Measurements from ENCODE around the gene SLC27A2. TPM values are rescaled to one million over a fixed set of nuclear protein-coding genes. Genes with fewer than 3 reads are reported as not detected.
"Not testable (repeated sequence)": the region's sequence is repeated elsewhere in the genome, so short reads cannot be mapped to it uniquely, and the experiment has no call there.

The SLC27A2 gene
- total RNA-seq, 1 donor = 49.8 TPM

DNA sequence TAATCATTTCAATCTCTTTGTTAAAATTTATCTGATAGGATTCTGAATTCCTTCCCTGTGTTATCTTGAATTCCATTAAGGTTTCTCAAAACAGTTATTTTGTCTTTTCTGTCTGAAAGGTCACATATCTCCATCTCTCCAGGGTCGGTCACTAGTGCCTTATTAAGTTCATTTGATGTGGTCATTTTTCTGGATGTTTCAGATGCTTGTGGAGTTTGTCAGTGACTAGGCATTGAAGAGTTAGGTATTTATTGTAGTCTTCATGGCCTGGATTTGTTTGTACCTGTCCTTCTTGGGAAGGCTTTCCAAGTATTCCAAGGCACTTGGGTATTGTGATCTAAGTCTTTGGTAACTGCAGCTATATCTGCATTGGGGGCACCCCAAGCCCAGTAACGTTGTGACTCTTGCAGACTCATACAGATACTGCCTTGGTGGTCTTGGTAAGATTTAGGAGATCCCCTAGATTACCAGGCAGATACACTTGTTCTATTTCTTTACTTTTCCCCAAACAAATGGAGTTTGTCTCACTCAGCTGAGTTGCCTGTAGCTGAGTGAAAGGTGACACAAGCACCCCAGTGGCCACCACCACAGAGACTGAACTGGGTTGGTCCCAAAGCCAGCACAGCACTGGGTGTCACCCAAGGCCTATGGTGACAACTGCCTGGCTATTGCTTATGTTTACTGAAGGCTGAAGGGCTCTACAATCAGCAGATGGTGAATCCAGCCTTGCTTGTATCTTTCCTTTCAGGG lies 18.9 kb upstream of the SLC27A2 start:
- DNase-seq (ENCODE audit: low read depth in 2 of 3, low spot score in 2 of 3) = no peak

DNA sequence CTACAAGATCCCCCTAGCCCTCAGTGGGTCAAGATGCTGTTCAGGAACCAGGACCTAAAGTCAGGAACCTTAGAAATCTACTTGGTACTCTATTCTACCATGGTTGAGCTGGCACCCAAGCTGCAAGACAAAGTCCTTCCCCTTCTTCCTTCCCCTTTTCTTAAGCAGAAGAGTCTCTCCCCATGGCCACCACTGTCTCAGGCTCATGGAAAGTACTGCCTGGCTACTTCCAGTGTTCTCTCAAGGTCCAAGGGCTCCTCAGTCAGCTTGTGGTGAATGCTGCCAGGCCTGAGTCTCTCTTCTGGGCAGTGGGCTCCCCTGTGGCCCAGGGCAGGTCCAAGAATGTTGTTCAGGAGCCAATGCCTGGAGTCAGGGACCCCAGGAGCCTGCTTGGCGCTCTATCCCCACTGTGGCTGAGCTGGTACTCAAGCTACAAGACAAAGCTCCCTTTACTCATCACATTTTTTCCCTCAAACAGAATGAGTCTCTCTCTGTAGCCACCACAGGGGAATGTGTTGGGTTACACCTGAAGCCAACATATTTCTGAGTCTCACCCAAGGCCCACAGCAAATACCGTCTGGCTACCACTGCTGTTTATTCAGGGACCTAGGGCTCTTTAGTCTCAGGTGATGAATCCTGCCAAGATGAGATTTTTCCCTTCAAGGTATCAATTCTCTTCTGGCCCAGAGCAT lies 18.1 kb upstream of the SLC27A2 start:
- no peak for DNase-seq (ENCODE audit: low read depth in 2 of 3, low spot score in 2 of 3)

DNA sequence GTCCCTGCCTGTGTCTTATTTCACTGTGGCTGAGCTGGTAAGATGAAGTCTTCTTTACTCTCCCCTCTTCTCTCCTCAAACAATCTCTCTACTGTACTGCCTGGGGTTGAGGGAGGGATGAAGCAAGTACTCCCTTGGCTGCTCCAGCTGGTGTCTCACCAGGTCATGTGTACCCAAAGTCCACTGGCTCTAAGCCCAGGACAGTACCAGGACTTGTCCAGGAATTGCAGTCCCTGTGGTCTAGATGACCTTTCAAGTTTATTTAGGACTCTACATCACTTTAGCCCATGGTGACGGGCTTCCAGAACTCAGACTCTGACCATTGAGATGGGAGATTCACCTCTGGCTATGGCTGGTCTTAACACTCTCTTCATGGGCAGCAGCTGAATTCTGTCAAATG lies 17.5 kb upstream of the SLC27A2 start:
- DNase-seq (ENCODE audit: low read depth in 2 of 3, low spot score in 2 of 3) = no peak

DNA sequence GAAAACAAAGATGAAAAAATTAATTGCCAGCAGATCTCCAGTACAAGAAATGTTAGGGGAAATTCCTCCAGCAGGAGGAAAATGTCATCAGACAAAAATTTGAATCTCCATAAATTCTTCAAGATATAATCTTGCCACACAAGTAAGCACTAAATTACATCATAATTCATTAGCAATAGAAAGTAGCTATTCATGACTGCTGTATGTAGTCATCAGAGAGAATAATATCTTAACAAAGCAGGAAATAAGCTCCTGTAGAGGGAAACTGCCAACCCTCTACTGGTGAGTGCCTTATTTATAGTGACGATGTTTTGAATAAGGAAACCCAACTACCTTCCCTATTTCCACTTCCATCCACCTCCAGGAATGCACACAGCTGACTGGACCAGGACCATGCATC lies 15.8 kb upstream of the SLC27A2 start:
- peak in 1 of 3 donors; percentile 31 for DNase-seq (ENCODE audit: low read depth in 2 of 3, low spot score in 2 of 3)

DNA sequence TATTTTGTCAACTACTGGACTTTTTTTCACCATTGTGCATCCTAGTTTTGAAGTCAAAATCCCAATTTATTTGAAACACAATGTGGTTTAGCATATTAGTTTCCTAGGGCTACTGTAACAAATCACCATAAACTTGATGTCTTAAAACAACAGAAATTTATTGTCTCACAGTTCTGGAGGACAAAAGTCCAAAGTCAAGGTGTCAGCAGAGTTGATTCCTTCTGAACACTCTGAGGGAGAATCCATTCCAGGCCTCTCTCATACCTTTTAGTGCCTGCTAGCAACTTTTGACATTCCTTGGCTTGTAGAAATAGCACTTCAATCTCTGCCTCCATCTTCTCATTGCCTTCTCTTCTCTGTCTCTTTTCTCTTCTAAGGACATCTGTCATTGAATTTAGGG lies 14.9 kb upstream of the SLC27A2 start:
- DNase-seq (ENCODE audit: low read depth in 2 of 3, low spot score in 2 of 3) = no peak

DNA sequence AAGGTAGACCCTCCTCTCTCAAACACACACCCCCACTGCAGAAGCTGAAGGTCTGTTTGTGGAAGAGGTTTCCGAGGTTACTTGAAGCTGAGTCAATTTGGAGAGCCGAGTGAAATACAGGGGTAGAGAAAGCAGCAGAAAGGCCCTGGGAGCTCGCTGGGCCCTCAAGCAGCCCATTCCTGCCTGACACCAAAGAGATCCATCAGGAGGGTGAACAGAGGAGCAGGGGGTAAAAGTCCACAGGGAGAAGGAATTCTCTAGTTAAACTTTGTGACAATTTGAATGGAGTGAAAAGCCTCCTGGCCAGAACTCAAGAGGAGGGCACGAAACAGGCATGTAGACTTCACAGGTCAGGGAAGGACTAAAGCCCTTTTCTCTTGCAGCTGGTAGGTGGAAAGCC lies 13.6 kb upstream of the SLC27A2 start:
- no peak for DNase-seq (ENCODE audit: low read depth in 2 of 3, low spot score in 2 of 3)

DNA sequence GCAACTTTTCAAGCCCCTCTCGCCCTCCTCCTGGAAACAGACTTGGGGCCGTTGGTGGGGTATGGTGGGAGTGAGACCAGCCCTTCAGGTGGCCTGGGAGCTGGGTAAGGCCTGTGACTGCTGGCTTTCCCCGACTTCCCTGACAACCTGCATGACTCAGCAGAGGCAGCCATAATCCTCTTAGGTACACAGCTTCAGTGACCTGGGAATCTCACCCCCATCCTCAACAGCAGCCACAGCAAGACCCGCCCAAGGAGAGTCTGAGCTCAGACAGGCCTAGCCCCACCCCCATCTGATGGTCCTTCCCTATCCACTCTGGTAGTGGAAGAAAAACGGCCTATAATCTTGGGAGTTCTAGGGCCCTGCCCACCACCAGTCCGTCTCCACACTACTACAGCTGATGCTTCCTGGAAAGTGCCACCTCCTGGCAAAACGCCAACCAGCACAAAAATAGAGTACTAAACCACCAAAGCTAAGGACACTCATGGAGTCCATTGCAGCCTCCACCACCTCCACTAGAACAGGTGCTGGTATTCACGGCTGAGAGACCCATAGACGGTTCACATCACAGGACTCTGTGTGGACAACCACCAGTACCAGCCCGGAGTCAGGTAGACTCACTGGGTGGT lies 13.1 kb upstream of the SLC27A2 start:
- no peak for DNase-seq (ENCODE audit: low read depth in 2 of 3, low spot score in 2 of 3)

DNA sequence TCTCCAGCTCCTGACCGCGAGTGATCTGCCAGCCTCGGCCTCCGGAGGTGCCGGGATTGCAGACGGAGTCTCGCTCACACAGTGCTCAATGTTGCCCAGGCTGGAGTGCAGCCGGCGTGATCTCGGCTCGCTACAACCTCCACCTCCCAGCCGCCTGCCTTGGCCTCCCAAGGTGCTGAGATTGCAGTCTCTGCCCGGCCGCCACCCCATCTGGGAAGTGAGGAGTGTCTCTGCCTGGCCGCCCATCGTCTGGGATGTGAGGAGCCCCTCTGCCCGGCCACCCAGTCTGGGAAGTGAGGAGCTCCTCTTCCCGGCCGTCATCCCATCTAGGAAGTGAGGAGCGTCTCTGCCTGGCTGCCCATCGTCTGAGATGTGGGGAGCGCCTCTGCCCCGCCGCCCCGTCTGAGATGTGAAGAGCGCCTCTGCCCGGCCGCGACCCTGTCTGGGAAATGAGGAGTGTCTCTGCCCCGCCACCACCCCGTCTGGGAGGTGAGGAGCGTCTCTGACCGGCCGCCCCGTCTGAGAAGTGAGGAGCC lies 9.6 kb upstream of the SLC27A2 start:
- DNase-seq (ENCODE audit: low read depth in 2 of 3, low spot score in 2 of 3) = not testable (repeated sequence)

DNA sequence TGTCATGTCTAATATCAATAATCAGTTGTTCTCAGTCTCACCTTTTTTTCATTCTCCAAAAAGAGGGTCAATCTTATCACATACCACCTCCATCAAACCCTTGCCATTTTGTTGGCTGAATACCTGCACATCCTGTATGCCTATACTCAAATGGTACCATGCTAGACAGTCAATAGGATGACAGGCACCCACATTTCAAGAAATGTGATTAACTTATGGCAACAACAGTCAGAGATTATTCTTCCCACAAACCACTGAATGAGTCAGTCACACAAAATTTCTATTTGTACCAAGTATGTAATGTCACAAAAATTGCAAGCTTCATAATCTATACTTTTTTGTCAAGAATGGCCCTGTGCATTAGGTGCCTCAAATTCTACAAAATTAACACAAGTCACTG lies 5.1 kb upstream of the SLC27A2 start:
- DNase-seq (ENCODE audit: low read depth in 2 of 3, low spot score in 2 of 3) = no peak

DNA sequence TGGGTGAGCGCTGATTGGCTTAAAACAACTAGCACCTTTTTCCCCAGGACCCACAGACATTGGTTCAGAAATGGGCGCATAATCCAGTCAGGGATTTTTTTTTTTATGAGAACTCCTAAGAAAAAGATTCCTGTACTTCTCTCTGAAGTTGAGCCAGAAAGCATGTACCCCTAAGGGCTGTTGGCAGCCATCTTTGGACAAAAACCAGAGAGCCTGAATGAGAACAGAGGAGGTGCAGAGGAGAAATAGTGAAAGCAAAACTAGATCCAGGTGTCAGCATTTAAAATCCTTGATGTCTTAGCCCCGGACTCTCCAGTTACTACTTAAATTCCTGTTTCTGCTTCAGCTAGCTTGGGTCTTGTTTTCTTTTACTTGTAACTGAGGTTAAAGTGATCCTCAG lies 1.9 kb upstream of the SLC27A2 start:
- DNase-seq (ENCODE audit: low read depth in 2 of 3, low spot score in 2 of 3) = no peak

DNA sequence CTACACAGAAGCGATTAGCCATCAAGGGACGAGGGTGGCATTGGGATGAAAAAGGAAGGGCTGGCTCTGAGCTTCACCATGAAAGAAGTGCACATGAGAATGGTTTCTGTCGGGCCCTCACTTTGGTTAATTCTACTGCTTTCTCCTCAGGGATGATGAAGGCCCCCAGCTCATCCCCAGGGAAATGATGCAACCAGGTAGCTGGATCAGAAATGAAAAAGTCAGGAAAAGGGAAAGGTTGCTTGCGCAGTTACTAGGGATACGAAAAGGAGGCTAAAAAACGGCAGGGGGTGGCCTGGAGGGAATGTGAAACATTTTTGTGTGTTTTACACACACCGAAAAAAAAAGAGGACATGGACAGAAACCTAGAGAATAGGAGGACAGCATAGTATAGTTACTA lies 1.4 kb upstream of the SLC27A2 start:
- DNase-seq (ENCODE audit: low read depth in 2 of 3, low spot score in 2 of 3) = no peak

DNA sequence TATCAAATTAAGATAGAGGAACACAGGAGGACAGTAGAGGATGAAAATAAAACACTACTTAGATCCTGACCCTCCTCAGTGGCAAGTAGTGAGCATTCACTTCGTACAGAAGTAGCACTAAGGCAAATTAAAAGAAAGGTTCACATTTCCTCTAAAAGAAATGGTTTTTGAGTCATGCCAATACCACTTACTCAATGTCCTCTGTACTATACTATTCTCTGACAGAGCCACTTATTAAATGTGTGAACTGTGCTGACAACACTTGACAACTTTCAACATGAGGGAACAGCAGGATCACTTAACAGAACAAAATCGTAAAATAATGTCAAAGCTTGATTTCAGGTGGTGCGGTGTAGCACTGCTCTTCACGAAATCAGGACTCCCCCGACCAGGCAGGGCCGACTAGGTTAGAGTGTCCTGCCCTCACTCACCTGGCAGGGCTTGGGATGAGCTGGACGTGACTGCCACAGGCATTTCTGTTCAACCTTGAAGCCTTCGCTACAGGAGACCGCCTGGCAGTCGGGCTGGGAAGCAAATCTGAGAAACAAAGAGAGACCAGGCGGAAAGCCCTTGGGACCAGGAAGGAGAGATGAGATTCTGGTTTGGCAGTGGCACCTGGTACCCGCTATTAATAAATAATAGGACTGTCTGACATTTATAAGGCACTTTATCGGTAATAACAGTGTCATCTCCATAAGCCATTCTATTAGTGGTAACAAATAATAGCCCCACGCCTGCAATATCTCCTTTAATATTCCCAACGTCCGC lies 611 bp upstream of the SLC27A2 start:
- no peak for DNase-seq (ENCODE audit: low read depth in 2 of 3, low spot score in 2 of 3)

DNA sequence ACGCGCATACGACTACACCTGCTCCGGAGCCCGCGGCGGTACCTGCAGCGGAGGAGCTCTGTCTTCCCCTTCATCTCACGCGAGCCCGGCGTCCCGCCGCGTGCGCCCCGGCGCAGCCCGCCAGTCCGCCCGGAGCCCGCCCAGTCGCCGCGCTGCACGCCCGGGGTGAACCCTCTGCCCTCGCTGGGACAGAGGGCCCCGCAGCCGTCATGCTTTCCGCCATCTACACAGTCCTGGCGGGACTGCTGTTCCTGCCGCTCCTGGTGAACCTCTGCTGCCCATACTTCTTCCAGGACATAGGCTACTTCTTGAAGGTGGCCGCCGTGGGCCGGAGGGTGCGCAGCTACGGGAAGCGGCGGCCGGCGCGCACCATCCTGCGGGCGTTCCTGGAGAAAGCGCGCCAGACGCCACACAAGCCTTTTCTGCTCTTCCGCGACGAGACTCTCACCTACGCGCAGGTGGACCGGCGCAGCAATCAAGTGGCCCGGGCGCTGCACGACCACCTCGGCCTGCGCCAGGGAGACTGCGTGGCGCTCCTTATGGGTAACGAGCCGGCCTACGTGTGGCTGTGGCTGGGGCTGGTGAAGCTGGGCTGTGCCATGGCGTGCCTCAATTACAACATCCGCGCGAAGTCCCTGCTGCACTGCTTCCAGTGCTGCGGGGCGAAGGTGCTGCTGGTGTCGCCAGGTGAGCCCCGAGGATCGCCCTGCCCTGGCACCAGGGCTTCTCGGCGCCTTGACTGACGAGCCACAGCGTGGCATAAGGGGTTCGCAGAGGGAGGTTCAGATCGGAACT lies 420 bp downstream of the SLC27A2 start:
- DNase-seq (ENCODE audit: low read depth in 2 of 3, low spot score in 2 of 3) = peak in 2 of 3 donors; percentile 35 to 50

DNA sequence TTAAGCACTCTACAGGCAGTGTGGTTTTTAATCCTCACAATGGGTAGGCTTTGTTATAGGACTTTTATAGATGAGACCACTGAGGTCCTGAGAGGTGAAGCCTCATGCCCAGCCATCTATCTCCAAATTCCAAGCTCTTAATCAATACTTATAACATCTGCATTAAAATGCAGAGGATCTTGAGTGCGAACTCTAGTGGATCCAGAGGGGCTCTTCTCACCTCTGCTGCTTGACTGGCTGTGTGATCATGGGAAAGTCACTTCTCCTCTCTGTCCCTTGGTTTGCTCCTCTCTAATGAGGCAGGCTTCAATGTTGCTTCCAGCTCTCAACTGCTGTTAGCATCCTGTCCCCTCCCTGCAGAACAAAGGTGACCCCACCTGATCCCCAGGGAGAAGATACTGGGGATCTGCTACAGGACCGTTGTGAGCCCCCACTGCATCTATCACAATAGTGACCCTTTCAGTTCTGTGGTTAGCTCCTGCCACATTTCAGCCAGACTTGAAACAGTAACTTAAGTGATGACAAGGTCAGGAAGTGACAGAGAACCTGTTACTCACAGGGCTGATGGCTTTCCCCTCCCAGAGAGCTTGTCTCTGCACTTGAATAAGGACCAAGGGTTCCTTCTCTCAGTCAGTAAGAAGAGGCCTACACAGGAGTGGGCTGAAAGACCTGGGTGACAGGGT lies 1.3 kb downstream of the SLC27A2 start:
- DNase-seq (ENCODE audit: low read depth in 2 of 3, low spot score in 2 of 3) = peak in 2 of 3 donors; percentile 55

DNA sequence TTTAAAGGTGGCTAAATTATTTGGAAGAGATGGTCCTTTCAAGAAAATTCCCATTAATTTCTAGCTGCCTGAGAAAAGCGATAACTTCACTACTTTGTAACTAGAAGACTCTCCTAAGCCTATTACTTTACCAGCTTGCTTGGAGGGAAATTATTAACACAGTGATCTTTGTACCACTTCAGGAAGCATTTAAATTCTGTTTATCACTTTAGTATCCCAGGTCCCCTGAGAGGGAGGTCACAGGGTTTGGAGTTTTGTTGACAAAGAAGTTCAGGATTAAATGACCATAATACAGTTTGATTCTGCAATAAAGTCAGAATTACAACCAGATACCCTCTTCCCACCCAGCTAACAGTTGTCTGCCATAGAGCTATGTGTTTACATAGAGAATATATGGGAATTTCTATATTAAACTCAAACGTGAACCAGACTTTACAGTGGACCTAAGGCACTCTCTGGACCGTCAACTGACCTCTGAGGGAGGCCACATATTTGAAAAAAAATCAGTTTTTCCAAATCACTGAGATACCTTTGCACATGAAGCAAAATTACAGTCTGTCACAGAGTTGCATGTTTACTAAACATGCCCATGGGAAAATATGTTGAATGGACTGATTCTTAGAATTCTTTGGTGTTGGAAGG lies 3.0 kb downstream of the SLC27A2 start:
- DNase-seq (ENCODE audit: low read depth in 2 of 3, low spot score in 2 of 3) = no peak

DNA sequence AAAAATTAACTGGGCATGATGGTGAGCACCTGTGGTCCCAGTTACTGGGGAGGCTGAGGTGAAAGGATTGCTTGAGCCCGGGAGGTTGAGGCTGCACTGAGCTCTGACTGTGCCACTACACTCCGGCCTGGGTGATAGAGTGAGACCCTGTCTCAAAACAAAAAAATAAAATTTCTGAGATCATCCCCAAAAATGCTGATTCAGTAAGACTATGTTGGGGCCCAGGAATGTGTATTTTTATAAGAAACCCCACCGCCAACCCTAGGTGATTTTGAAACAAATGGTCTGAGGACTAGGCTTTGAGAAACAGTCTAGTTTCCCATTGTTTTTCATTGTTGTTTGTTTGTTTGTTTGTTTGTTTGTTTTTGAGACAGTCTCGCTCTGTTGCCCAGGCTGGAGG lies 4.1 kb downstream of the SLC27A2 start:
- DNase-seq (ENCODE audit: low read depth in 2 of 3, low spot score in 2 of 3) = no peak

DNA sequence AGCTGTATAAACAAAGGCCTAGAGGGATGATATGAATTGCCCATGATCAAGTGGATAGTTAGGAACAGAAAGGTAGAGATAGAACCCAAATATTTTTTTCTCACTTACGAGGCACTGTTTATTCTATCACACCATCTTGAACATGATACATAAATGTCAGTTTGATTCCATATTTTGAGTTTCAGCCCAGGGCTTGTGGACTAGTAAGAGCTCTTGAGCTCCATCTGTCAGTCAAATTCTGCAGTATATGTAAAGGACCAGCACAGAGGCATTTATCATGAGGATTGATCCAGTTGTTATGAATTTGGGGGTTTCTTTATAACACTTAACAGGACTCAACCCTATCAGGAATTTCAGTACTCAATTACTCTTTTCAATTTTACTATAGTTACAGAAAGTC lies 4.8 kb downstream of the SLC27A2 start:
- no peak for DNase-seq (ENCODE audit: low read depth in 2 of 3, low spot score in 2 of 3)

DNA sequence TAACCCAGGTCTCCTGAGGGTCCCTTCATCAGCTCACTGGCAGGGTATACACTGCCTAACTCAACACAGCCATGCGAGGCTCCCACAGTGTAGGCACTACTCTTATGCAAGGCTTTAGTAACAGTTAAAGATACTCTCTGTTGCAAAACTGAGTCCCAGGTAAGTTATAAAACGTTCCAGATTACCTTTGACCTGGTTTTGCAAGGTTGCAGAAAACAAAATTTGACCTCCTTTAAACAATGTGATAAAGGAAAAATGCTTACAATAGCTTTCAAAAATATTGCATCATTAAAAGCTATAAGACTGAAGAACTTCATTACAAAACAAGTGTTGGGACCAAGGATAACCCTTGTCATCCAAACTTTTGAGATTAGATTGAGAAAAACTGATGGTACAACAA lies 5.5 kb downstream of the SLC27A2 start:
- no peak for DNase-seq (ENCODE audit: low read depth in 2 of 3, low spot score in 2 of 3)

DNA sequence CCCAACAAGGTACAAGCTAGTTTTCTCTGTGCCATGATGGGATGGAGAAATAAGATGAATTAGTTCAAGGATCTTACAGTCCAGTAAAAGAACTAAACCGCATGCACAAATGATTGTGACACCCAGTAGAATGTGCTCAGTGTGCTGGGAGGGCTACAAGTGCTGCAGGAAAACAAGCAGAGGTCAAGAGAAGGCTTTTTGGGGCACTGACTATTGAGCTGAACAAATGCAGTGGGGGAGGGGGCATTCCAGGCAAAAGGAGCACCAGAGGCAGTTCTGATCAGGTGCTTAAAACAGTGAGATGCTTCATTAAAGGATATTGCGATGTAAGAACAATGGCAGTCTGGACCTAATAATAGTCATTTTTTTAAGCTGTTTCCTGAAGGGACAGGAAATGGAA lies 6.0 kb downstream of the SLC27A2 start:
- DNase-seq (ENCODE audit: low read depth in 2 of 3, low spot score in 2 of 3) = no peak
